Immature natural killer cell (primary cell): Measurements from ENCODE around the gene C4B. TPM values are rescaled to one million over a fixed set of nuclear protein-coding genes. Genes with fewer than 3 reads are reported as not detected.
"Not testable (repeated sequence)": the region's sequence is repeated elsewhere in the genome, so short reads cannot be mapped to it uniquely, and the experiment has no call there.

ENCODE experiments used
- DNase-seq, 3 donors: peaks; one replicate each; pipeline ENCODE4 v3.0.0; 2022; ENCODE audit warnings: mixed read lengths in 1 of 3
- H3K27ac Mint-ChIP-seq, 6 donors: one replicate each; pipeline ENCODE4 v1.8.0; 2020; ENCODE audit warnings: mixed read lengths in 6 of 6, mild to moderate bottlenecking in 5 of 6, inconsistent platforms in 4 of 6, moderate library complexity in 3 of 6
- H3K27me3 Mint-ChIP-seq, 3 donors: one replicate each; pipeline ENCODE4 v1.8.0; 2020 to 2021; ENCODE audit warnings: low read depth in 3 of 3, mild to moderate bottlenecking in 3 of 3, mixed read lengths in 3 of 3, moderate library complexity in 3 of 3, inconsistent platforms in 1 of 3
- H3K36me3 Mint-ChIP-seq, 3 donors: one replicate each; pipeline ENCODE4 v1.8.0; 2020; ENCODE audit warnings: mixed read lengths in 3 of 3, inconsistent platforms in 2 of 3, mild to moderate bottlenecking in 2 of 3
- H3K4me1 Mint-ChIP-seq, 2 donors: one replicate each; pipeline ENCODE4 v1.8.0; 2020; ENCODE audit warnings: inconsistent platforms in 2 of 2, mild to moderate bottlenecking in 2 of 2, mixed read lengths in 2 of 2, moderate library complexity in 1 of 2
- H3K4me3 Mint-ChIP-seq, 5 donors: one replicate each; pipeline ENCODE4 v1.8.0; 2020; ENCODE audit warnings: mild to moderate bottlenecking in 5 of 5, mixed read lengths in 5 of 5, inconsistent platforms in 3 of 5, moderate library complexity in 3 of 5
- H3K9me3 Mint-ChIP-seq, 6 donors: one replicate each; pipeline ENCODE4 v1.8.0; 2020; ENCODE audit warnings: mild to moderate bottlenecking in 6 of 6, mixed read lengths in 6 of 6, inconsistent platforms in 4 of 6, moderate library complexity in 3 of 6
- polyA plus RNA-seq, 3 donors: library from polyadenylated mRNA; unstranded; fragments of 300-500 nt; fragmentation: Illumina TruSeq; gene quantifications; one replicate each; pipeline ENCODE4 v1.2.3, GENCODE V29; 2021

The C4B gene
- polyA plus RNA-seq, 3 donors from 2014 or later, result 0.67 TPM; not detected in 2

- not testable (repeated sequence) for H3K27me3 Mint-ChIP-seq, H3K36me3 Mint-ChIP-seq, H3K27ac Mint-ChIP-seq, H3K4me3 Mint-ChIP-seq, DNase-seq, H3K4me1 Mint-ChIP-seq, H3K9me3 Mint-ChIP-seq
Measured at GRCh38 chr6:32035283-32036013, 20.9 kb downstream of the C4B start.

GRCh38 chr6:32037136-32037535 is 22.5 kb downstream of the C4B start:
- not testable (repeated sequence) for DNase-seq, H3K4me1 Mint-ChIP-seq, H3K36me3 Mint-ChIP-seq, H3K27me3 Mint-ChIP-seq, H3K4me3 Mint-ChIP-seq, H3K9me3 Mint-ChIP-seq
- H3K27ac Mint-ChIP-seq, result peak overlapping the region in 1 of 6 donors; percentile 42

- Mint-ChIP-seq H3K27ac (peak within 1 kb of the TSS; percentile 12 to 83 (median 48)), H3K4me3 (peak within 1 kb of the TSS in 2 of 5 donors; percentile 38 to 53)
- H3K36me3 Mint-ChIP-seq, H3K4me1 Mint-ChIP-seq, H3K9me3 Mint-ChIP-seq, H3K27me3 Mint-ChIP-seq, DNase-seq: not testable (repeated sequence)
Measured at GRCh38 chr6:32037598-32038524, 23.3 kb downstream of the C4B start, which contains the start of gene CYP21A2. Gene CYP21A2, plus strand, starts transcription at chr6:32038415. Its CDS starts 8 bp downstream, at chr6:32038423.

GRCh38 chr6:32038878-32039277 is 24.3 kb downstream of the C4B start:
- not testable (repeated sequence) for H3K4me1 Mint-ChIP-seq, H3K36me3 Mint-ChIP-seq, H3K27me3 Mint-ChIP-seq, H3K4me3 Mint-ChIP-seq, DNase-seq, H3K9me3 Mint-ChIP-seq, H3K27ac Mint-ChIP-seq

GRCh38 chr6:32039321-32040274 is 25.0 kb downstream of the C4B start:
- not testable (repeated sequence) for H3K27me3 Mint-ChIP-seq, H3K27ac Mint-ChIP-seq, DNase-seq, H3K4me1 Mint-ChIP-seq, H3K36me3 Mint-ChIP-seq, H3K9me3 Mint-ChIP-seq, H3K4me3 Mint-ChIP-seq

- H3K36me3 Mint-ChIP-seq, DNase-seq, H3K27ac Mint-ChIP-seq, H3K27me3 Mint-ChIP-seq, H3K4me1 Mint-ChIP-seq, H3K9me3 Mint-ChIP-seq, H3K4me3 Mint-ChIP-seq: not testable (repeated sequence)
Measured at GRCh38 chr6:32040299-32041049, 25.9 kb downstream of the C4B start.

- not testable (repeated sequence) for H3K9me3 Mint-ChIP-seq, DNase-seq, H3K27ac Mint-ChIP-seq, H3K36me3 Mint-ChIP-seq, H3K4me1 Mint-ChIP-seq, H3K27me3 Mint-ChIP-seq, H3K4me3 Mint-ChIP-seq
Measured at GRCh38 chr6:32041050-32041321, 26.4 kb downstream of the C4B start.

- H3K4me1 Mint-ChIP-seq, H3K36me3 Mint-ChIP-seq, H3K27me3 Mint-ChIP-seq, H3K9me3 Mint-ChIP-seq, H3K27ac Mint-ChIP-seq, DNase-seq, H3K4me3 Mint-ChIP-seq: not testable (repeated sequence)
Measured at GRCh38 chr6:32041385-32041784, 26.8 kb downstream of the C4B start.

- H3K4me3 Mint-ChIP-seq, H3K9me3 Mint-ChIP-seq, DNase-seq, H3K27ac Mint-ChIP-seq, H3K36me3 Mint-ChIP-seq, H3K4me1 Mint-ChIP-seq, H3K27me3 Mint-ChIP-seq: not testable (repeated sequence)
Measured at GRCh38 chr6:32042276-32042675, 27.7 kb downstream of the C4B start.

- not testable (repeated sequence) for H3K27me3 Mint-ChIP-seq, H3K27ac Mint-ChIP-seq, H3K9me3 Mint-ChIP-seq, H3K4me1 Mint-ChIP-seq, H3K36me3 Mint-ChIP-seq, DNase-seq, H3K4me3 Mint-ChIP-seq
Measured at GRCh38 chr6:32043589-32044380, 29.2 kb downstream of the C4B start.

GRCh38 chr6:32044916-32045315 is 30.3 kb downstream of the C4B start:
- not testable (repeated sequence) for H3K27me3 Mint-ChIP-seq, H3K36me3 Mint-ChIP-seq, H3K9me3 Mint-ChIP-seq, H3K4me1 Mint-ChIP-seq, H3K4me3 Mint-ChIP-seq, H3K27ac Mint-ChIP-seq, DNase-seq

GRCh38 chr6:32045811-32046449 is 31.3 kb downstream of the C4B start:
- H3K4me1 Mint-ChIP-seq, result no peaks in the 10 kb centered on the region
- no peaks in the 10 kb centered on the region for H3K9me3 Mint-ChIP-seq
- H3K27ac Mint-ChIP-seq, result no peak overlapping the region
- H3K36me3 Mint-ChIP-seq, result no peaks in the 10 kb centered on the region
- DNase-seq, result no peak
- H3K4me3 Mint-ChIP-seq, result no peak overlapping the region
- peaks cover 1 to 5% (median 1%) of the 10 kb centered on the region in 3 donors for H3K27me3 Mint-ChIP-seq
